Endothelial cell of hepatic sinusoid (primary cell): ENCODE data around the gene FCER2.

Experiments
- in situ Hi-C: cut with HindIII; loops from 2 replicates; pipeline ENCODE4 v1.10.0; 2017; ENCODE audit warnings: low sequenced_read_pairs

The FCER2 gene

GRCh38 chr19:7734220-7735203 is 32.6 kb upstream of the FCER2 start:
- in situ Hi-C loops, result loop anchor here (5.0 kb wide), 1 partner anchor 58 kb away; no protein-coding TSS in a partner anchor

- in situ Hi-C loops, result no loop called here
Observed at GRCh38 chr19:7733376-7733775, 31.4 kb upstream of the FCER2 start.

- in situ Hi-C loops, result no loop called here
Observed at GRCh38 chr19:7732045-7732444, 30.1 kb upstream of the FCER2 start, which contains the start of gene CLEC4G. CLEC4G (minus strand) TSS chr19:7732110; CDS start chr19:7732102, 8 bp downstream.

GRCh38 chr19:7731615-7732014 is 29.7 kb upstream of the FCER2 start:
- in situ Hi-C loops, result no loop called here

- in situ Hi-C loops, result no loop called here
Observed at GRCh38 chr19:7731218-7731595, 29.3 kb upstream of the FCER2 start.

GRCh38 chr19:7730286-7731217 is 28.6 kb upstream of the FCER2 start:
- in situ Hi-C loops, result no loop called here

GRCh38 chr19:7729831-7730285 is 27.9 kb upstream of the FCER2 start:
- in situ Hi-C loops, result no loop called here

- in situ Hi-C loops, result no loop called here
Observed at GRCh38 chr19:7729211-7729610, 27.3 kb upstream of the FCER2 start.

GRCh38 chr19:7725791-7726190 is 23.9 kb upstream of the FCER2 start:
- in situ Hi-C loops, result no loop called here

- in situ Hi-C loops, result no loop called here
Observed at GRCh38 chr19:7722231-7722651, 20.3 kb upstream of the FCER2 start.

- in situ Hi-C loops, result no loop called here
Observed at GRCh38 chr19:7720351-7720750, 18.4 kb upstream of the FCER2 start.

GRCh38 chr19:7718668-7719067 is 16.7 kb upstream of the FCER2 start:
- in situ Hi-C loops, result no loop called here

- in situ Hi-C loops, result no loop called here
Observed at GRCh38 chr19:7716762-7717161, 14.8 kb upstream of the FCER2 start.

- in situ Hi-C loops, result no loop called here
Observed at GRCh38 chr19:7715671-7716070, 13.7 kb upstream of the FCER2 start.

- in situ Hi-C loops, result no loop called here
Observed at GRCh38 chr19:7710616-7711015, 8.7 kb upstream of the FCER2 start.

- in situ Hi-C loops, result no loop called here
Observed at GRCh38 chr19:7709932-7710460, 8.1 kb upstream of the FCER2 start.

GRCh38 chr19:7706955-7707456 is 5.1 kb upstream of the FCER2 start:
- in situ Hi-C loops, result no loop called here

- in situ Hi-C loops, result no loop called here
Observed at GRCh38 chr19:7706188-7706954, 4.4 kb upstream of the FCER2 start.

- in situ Hi-C loops, result no loop called here
Observed at GRCh38 chr19:7705387-7706187, 3.7 kb upstream of the FCER2 start.
